Common myeloid progenitor, CD34-positive (primary cell): ENCODE data around the gene FKBP10.

Source experiments
- CTCF ChIA-PET: fragments of 350-600 bp; sonication (Branson Sonifier 250); formaldehyde crosslinking; loops from one replicate; lab custom pipeline; 2021; ENCODE audit warnings: antibody characterized with exemption; lab: Charles Lee
- POLR2A ChIA-PET: fragments of 350-600 bp; sonication (Branson Sonifier 250); formaldehyde crosslinking; loops from one replicate; lab custom pipeline; 2021; ENCODE audit warnings: antibody characterized with exemption; lab: Charles Lee
- DNase-seq, 3 donors: peaks; one replicate each; pipeline versions ENCODE4 v3.0.0 to v3.0.0-alpha.2; 2013
- H3K27ac ChIP-seq, 2 experiments: 1 replicate in 1 of 2; 2 replicates in 1 of 2; pipeline ENCODE4 v1.7.0; 2013; ENCODE audit warnings: inconsistent platforms in 2 of 2, low read length in 2 of 2, mild to moderate bottlenecking in 2 of 2, low read depth in 1 of 2, moderate library complexity in 1 of 2; ENCODE audit not compliant: severe bottlenecking in 2 of 2, insufficient read depth in 1 of 2, poor library complexity in 1 of 2
- H3K27me3 ChIP-seq, 5 experiments: replicated peaks in 2 of 5; 1 replicate in 3 of 5; 2 replicates in 2 of 5; pipeline versions ENCODE4 v1.6.1 to v1.7.0; 2013; ENCODE audit warnings: low read length in 4 of 5, mild to moderate bottlenecking in 2 of 5, moderate library complexity in 2 of 5, inconsistent platforms in 1 of 5; ENCODE audit not compliant: insufficient read depth in 5 of 5, control insufficient read depth in 4 of 5
- H3K36me3 ChIP-seq, 4 experiments: 1 replicate in 2 of 4; 2 replicates in 2 of 4; pipeline versions ENCODE4 v1.6.1 to v1.7.0; 2013; ENCODE audit warnings: low read length in 3 of 4, control low read depth in 1 of 4, mild to moderate bottlenecking in 1 of 4; ENCODE audit not compliant: control insufficient read depth in 4 of 4, insufficient read depth in 4 of 4
- H3K4me1 ChIP-seq, 4 experiments: 1 replicate in 3 of 4; 2 replicates in 1 of 4; pipeline versions ENCODE4 v1.6.1 to v1.7.1; 2013; ENCODE audit warnings: low read length in 3 of 4, mild to moderate bottlenecking in 3 of 4, control low read depth in 1 of 4, inconsistent platforms in 1 of 4, moderate library complexity in 1 of 4; ENCODE audit not compliant: control insufficient read depth in 4 of 4, insufficient read depth in 4 of 4; ENCODE audit errors: control extremely low read depth in 1 of 4
- H3K4me3 ChIP-seq, 7 experiments: 1 replicate in 4 of 7; 2 replicates in 3 of 7; pipeline versions ENCODE4 v1.5.1 to v1.7.0; 2013; ENCODE audit warnings: mild to moderate bottlenecking in 7 of 7, low read length in 6 of 7, moderate library complexity in 6 of 7, inconsistent platforms in 2 of 7, low read depth in 2 of 7, control low read depth in 1 of 7; ENCODE audit not compliant: insufficient read depth in 4 of 7, control insufficient read depth in 1 of 7; ENCODE audit errors: extremely low read depth in 1 of 7
- H3K9me3 ChIP-seq, 5 experiments: 1 replicate in 4 of 5; 2 replicates in 1 of 5; pipeline versions ENCODE4 v1.6.1 to v1.7.1; 2013; ENCODE audit warnings: low read length in 4 of 5, mild to moderate bottlenecking in 2 of 5, inconsistent platforms in 1 of 5, low read depth in 1 of 5, moderate library complexity in 1 of 5; ENCODE audit not compliant: control insufficient read depth in 4 of 5, insufficient read depth in 2 of 5; ENCODE audit errors: control extremely low read depth in 1 of 5
- WGBS: methylation state at CpG from one replicate; pipeline ENCODE4 v1.1.5; 2013; ENCODE audit not compliant: insufficient coverage; 5-methylcytosine and 5-hydroxymethylcytosine counted together

The FKBP10 gene

GRCh38 chr17:41870627-41871026, 57.8 kb downstream of the FKBP10 start:
- WGBS: 93% methylated on average over 7 of the region's 7 CpGs
- ChIA-PET CTCF (interaction anchor here (1.2 kb wide), 1 partner anchor 133 kb away, joined by 4 read pairs; no protein-coding TSS in a partner anchor), POLR2A (interaction anchor here (0.5 kb wide), 1 partner anchor 88 kb away, joined by 3 read pairs; no protein-coding TSS in a partner anchor)
- H3K36me3 ChIP-seq: peaks cover 21 to 80% (median 57%) of the 10 kb centered on the region in 4 experiments
- no peak overlapping the region for H3K27ac ChIP-seq
- no peak for DNase-seq
- H3K9me3 ChIP-seq: no peaks in the 10 kb centered on the region
- no peak overlapping the region for H3K4me3 ChIP-seq
- H3K4me1 ChIP-seq: no peaks in the 10 kb centered on the region
- no peaks in the 10 kb centered on the region for H3K27me3 ChIP-seq

- 96% methylated on average over 8 of the region's 10 CpGs for WGBS
- Histone ChIP-seq H3K27me3 (no peaks in the 10 kb centered on the region), H3K36me3 (peaks cover 21 to 76% (median 57%) of the 10 kb centered on the region in 4 experiments), H3K4me1 (no peaks in the 10 kb centered on the region), H3K9me3 (no peaks in the 10 kb centered on the region), H3K27ac (no peak overlapping the region), H3K4me3 (no peak overlapping the region)
- POLR2A ChIA-PET: interaction anchor here (0.6 kb wide), 1 partner anchor 104 kb away, joined by 3 read pairs; no protein-coding TSS in a partner anchor
- DNase-seq: no peak
- CTCF ChIA-PET: no interaction called here
Measured at GRCh38 chr17:41871789-41872188, 59.0 kb downstream of the FKBP10 start.
